Spleen (tissue), 7 donors: Measurements from ENCODE around the gene ATG7.

Experiments
- CTCF ChIP-seq, 11 experiments: fragments of 200-600 bp in 7 of 11; fragments of 450-650 bp in 4 of 11; sonication (generic) in 4 of 11; IDR thresholded peaks in 8 of 11; conservative IDR thresholded peaks in 3 of 11; 1 replicate in 7 of 11; 2 replicates in 4 of 11; pipeline versions ENCODE4 v1.4.0 to v1.8.0; 2016 to 2021; ENCODE audit warnings: antibody characterized with exemption in 11 of 11, inconsistent platforms in 4 of 11, mild to moderate bottlenecking in 1 of 11
- POLR2A ChIP-seq, 3 donors: fragments of 450-650 bp; IDR thresholded peaks; one replicate each; pipeline ENCODE4 v1.5.1; 2017; ENCODE audit warnings: antibody characterized with exemption in 3 of 3, mild to moderate bottlenecking in 1 of 3
- donor health status: DM: no; HTN: no; CAD: no; lungs with moderate emphysema.
- donor health status: DM: no; HTN: no; CAD: no.
- donor health status: DM: no; HTN: no; CAD: no.

GRCh38 chr3:11560746-11561145 lies 288.5 kb downstream of the ATG7 start:
- TF ChIP-seq CTCF (IDR thresholded peaks at IDR 0.05 in 8 of 11, conservative IDR thresholded peaks at IDR 0.05 in 3 of 11): no peak
- no peak for TF ChIP-seq POLR2A (IDR thresholded peaks at IDR 0.05)
